HG03439 (cell line): ENCODE data around the gene CCDC148.
"Not testable (repeated sequence)": the region's sequence is repeated elsewhere in the genome, so short reads cannot be mapped to it uniquely, and the experiment has no call there.

Experiments
- ATAC-seq: cut with Tn5 transposase; IDR thresholded peaks from one replicate; pipeline ENCODE4 v1.9.1; 2021; ENCODE audit warnings: mild to moderate bottlenecking, moderate library complexity; ENCODE audit not compliant: unreplicated experiment

The CCDC148 gene

DNA sequence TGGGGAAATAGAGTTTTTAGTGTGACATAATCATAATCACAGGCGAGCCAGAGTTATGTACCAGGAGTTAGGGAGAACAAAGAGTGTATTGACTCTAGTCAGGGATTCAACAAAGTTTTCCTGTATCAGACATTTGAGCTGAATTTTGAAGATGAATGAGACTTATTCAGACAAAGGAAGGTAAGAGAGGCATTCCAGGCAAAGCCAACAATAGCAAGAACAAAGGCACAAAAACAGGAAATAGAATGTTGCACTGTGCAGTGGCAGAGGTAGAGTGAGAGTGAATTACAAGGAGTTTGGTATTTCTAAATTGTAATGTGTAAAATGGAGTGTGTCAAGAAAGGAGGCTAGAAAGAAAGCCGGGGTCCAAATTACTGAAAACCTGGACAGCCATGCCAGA, 156.2 kb downstream of the CCDC148 start:
- no peak for ATAC-seq

DNA sequence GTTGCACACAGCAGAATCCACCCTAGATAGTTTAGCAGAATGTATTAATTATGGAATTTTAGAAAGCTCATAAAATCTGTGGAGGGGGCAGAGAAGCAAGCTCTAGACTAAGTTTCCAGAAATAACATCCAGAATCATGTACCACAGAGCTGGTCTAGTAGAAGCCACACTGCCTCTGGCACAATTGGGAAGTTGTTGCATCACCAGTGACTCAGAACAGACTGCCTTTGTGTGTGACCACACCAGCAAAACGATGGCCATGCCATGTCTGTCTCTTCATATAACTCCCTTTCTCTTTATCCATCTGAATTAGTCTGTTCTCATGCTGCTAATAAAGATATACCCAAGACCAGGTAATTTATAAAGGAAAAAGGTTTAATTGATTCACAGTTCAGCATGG, 158.9 kb downstream of the CCDC148 start:
- no peak for ATAC-seq

- ATAC-seq: no peak
These were observed 159.4 kb downstream of the CCDC148 start for GRCh38 chr2:158297120-158297519.

GRCh38 chr2:158293722-158294121, 162.8 kb downstream of the CCDC148 start:
- ATAC-seq: no peak

- ATAC-seq: no peak
These were observed 164.9 kb downstream of the CCDC148 start for GRCh38 chr2:158291544-158292180.

DNA sequence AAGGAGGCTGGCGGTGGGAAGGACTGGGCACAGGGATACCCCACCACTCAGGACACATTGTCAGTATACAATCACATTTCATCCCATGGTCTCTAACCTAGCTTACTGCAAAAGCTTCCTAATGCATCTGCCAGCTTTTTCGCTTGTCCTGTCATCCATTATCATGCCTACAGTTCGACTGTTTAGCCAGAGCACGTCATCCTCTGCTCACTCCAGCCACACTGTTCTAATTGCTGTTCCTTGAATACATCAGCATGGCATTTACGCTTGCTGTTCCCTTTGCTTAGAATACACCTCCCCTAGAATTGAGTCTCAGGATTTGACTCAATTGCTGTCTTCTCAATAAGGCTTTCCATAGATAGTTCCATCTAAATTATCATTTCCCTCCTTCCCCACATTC, 166.3 kb downstream of the CCDC148 start:
- ATAC-seq: no peak

GRCh38 chr2:158276619-158277471, 179.7 kb downstream of the CCDC148 start:
- no peak for ATAC-seq

GRCh38 chr2:158273791-158274190, 182.8 kb downstream of the CCDC148 start:
- no peak for ATAC-seq

GRCh38 chr2:158270536-158270935, 186.0 kb downstream of the CCDC148 start:
- ATAC-seq: no peak

- no peak for ATAC-seq
These were observed 187.4 kb downstream of the CCDC148 start for GRCh38 chr2:158269143-158269542.

GRCh38 chr2:158266111-158266510, 190.4 kb downstream of the CCDC148 start:
- no peak for ATAC-seq

- ATAC-seq: no peak
These were observed 201.3 kb downstream of the CCDC148 start for GRCh38 chr2:158255257-158255656.

- no peak for ATAC-seq
These were observed 203.4 kb downstream of the CCDC148 start for GRCh38 chr2:158253170-158253569.

- no peak for ATAC-seq
These were observed 205.2 kb downstream of the CCDC148 start for GRCh38 chr2:158251356-158251755.

DNA sequence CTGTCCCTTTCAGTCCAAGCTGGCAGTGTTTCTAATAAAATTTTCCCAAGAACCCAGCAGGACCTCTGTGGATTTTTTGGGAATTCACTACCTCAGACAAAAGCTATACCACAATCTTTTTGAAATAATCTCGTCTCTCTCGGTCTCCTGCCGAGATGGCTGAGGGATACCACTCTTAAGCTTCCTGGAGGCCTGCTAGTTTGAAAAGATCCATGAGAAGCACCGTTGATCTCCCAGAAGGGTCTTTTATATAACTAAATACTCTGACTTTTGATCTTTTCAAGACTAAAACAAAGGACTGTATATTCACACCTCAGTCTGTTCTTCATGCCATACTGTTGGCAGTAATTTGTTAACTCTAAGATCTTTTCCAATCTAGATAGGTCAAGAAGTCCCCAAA, 213.2 kb downstream of the CCDC148 start:
- no peak for ATAC-seq

DNA sequence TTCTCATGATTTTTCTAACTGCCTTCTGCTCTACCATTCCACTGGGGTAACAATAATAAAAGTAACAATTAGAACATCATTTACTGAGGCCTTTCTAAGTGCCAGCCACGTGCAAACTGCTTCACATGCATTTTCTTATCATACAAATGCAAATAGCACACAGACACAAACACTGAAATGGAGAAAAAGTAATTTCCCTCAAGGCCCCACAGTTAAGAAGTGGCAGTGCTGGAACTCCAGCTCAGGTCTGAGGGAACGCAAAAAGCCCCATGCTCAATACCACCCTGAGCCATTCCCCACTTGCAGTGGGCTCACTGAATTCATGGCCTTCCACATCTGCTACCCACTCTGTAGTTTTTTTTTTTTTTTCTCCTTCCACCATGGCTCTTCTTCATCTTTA, 214.3 kb downstream of the CCDC148 start:
- ATAC-seq: no peak

GRCh38 chr2:158240975-158241374, 215.6 kb downstream of the CCDC148 start:
- ATAC-seq: no peak

DNA sequence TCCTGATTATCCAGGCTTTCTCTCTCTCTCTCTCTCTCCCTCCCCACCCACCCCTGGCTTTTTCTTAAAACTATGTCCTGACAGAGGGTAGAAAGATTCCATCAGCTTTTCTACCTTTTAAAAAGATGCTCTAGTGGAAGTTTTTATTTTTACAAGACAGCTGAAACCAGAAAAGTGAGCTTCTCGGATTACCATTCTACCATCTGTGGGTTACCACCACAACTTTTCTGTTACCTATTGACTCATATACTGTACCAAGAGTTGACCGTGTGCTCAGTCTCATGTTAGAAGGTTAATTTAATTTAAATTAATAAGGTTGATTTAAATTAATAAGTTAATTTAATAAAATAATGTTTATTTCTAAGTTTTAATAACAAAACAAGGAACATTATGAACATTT, 217.3 kb downstream of the CCDC148 start:
- ATAC-seq: no peak

DNA sequence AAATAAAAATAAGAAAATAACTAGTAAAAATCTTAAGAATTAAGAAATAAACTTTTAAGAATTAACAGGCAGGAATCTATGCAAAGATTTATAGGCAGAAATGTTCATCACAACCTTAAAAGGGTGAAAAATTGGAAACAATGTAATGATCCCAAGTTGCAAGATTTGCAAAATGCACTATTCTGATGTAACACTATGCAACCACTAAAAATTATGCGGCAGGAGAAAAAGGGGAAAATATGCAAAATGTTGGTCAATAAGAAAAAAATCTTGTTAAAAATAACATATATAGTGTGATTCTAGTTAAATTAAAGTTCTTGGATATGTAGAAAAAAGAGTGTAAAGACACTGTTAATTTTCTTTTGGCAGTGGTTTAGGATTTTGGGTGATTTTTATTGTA, 222.1 kb downstream of the CCDC148 start:
- ATAC-seq: no peak

GRCh38 chr2:158232476-158232875, 224.1 kb downstream of the CCDC148 start:
- ATAC-seq: no peak

- ATAC-seq: no peak
These were observed 227.5 kb downstream of the CCDC148 start for GRCh38 chr2:158228943-158229508.

GRCh38 chr2:158223066-158223465, 233.5 kb downstream of the CCDC148 start:
- ATAC-seq: not testable (repeated sequence)
